Measurements from ENCODE around the gene CCNK. TPM values are rescaled to one million over a fixed set of nuclear protein-coding genes. Genes with fewer than 3 reads are reported as not detected.

Gene CCNK
- total RNA-seq, 2 donors from 2014 or later: 22.6 to 42.2 TPM

DNA sequence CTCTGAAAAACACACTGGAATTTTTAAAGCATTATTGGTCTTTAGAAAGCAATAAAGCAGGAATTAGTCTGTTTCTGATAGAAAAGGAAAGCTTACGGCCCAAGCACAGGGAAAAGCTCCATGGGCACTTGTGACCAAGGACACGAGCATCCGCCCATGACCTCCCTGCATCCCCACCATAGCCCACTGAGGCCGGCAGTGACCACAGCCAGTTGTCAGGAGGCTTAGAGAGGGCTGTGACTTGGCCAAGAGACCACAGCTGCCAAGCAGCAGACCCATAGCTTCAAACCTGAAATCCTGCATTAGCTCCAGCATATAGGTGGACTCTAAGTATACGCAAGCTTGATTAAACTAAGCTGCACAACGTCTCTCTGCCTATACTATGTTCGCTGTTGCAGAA is 9.5 kb upstream of the CCNK start:
- no peak for ATAC-seq (ENCODE audit: insufficient number of reproducible peaks, low FRiP score, low read depth)
- Histone ChIP-seq H3K4me1 (ENCODE audit: control insufficient read depth in 1 of 2, low read depth in 2 of 2) (peaks cover 0 to 7% of the 10 kb centered on the region in 2 donors), H3K4me3 (no peak overlapping the region), H3K36me3 (no peaks in the 10 kb centered on the region), H3K9me3 (no peaks in the 10 kb centered on the region), H3K27me3 (replicated peaks; ENCODE audit: insufficient read depth) (no peaks in the 10 kb centered on the region), H3K27ac (no peak overlapping the region)
- TF ChIP-seq CTCF (IDR thresholded peaks at IDR 0.05): no peak
- no peak for DNase-seq (ENCODE audit: low spot score)

DNA sequence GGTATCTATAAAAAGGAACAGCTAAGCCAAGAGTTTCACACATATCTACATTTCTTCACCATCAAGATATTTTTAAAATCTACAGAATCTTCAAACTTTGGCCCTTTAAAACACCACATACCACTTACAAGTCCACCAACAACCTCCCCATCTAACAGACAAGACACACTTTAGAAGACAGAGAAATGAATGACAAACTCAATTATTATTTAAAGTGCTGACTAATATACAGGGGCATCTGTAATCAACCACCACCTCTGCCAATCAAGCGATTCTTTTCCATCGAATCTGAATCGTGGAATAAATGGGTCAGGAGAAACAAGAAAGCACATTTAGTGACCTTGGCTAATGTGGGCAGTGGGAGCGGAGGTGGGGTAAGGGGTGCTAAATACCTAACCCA is 8.3 kb upstream of the CCNK start:
- DNase-seq (ENCODE audit: low spot score): no peak
- no peak for ATAC-seq (ENCODE audit: insufficient number of reproducible peaks, low FRiP score, low read depth)
- Histone ChIP-seq H3K27ac (no peak overlapping the region), H3K9me3 (no peaks in the 10 kb centered on the region), H3K27me3 (replicated peaks; ENCODE audit: insufficient read depth) (no peaks in the 10 kb centered on the region), H3K4me1 (ENCODE audit: control insufficient read depth in 1 of 2, low read depth in 2 of 2) (no peaks in the 10 kb centered on the region), H3K4me3 (no peak overlapping the region), H3K36me3 (no peaks in the 10 kb centered on the region)
- no peak for TF ChIP-seq CTCF (IDR thresholded peaks at IDR 0.05)

GRCh38 chr14:99473458-99473857 is 7.8 kb upstream of the CCNK start:
- DNase-seq (ENCODE audit: low spot score): no peak
- no peaks in the 10 kb centered on the region for H3K9me3 ChIP-seq
- H3K4me1 ChIP-seq (ENCODE audit: control insufficient read depth in 1 of 2, low read depth in 2 of 2): no peaks in the 10 kb centered on the region
- H3K36me3 ChIP-seq: no peaks in the 10 kb centered on the region
- no peaks in the 10 kb centered on the region for H3K27me3 ChIP-seq (replicated peaks; ENCODE audit: insufficient read depth)
- ATAC-seq (ENCODE audit: insufficient number of reproducible peaks, low FRiP score, low read depth): no peak
- H3K27ac ChIP-seq: no peak overlapping the region
- TF ChIP-seq CTCF (IDR thresholded peaks at IDR 0.05): no peak
- H3K4me3 ChIP-seq: no peak overlapping the region

DNA sequence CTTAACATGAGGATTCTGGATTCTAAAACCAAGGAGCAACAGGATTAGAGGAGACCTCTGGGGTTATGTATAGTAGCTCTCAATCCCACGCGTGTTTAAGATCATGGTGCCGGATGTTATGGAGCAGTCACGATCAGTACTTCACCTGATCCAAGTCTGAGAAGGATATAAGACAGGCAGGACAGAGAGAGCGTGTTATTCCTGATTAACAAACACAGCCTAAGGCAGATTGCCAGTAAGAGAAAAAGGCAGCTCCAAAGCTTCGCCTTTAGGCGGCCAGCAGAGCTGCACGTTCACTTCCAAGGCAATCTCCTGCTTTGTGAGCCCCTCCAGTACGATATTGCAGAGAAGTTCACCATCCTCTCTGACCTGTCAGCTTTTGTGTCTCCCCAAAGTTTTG is 6.0 kb upstream of the CCNK start:
- Histone ChIP-seq H3K4me1 (ENCODE audit: control insufficient read depth in 1 of 2, low read depth in 2 of 2) (peaks cover 7 to 12% of the 10 kb centered on the region in 2 donors), H3K36me3 (no peaks in the 10 kb centered on the region), H3K4me3 (no peak overlapping the region), H3K27me3 (replicated peaks; ENCODE audit: insufficient read depth) (no peaks in the 10 kb centered on the region), H3K27ac (no peak overlapping the region), H3K9me3 (no peaks in the 10 kb centered on the region)
- ATAC-seq (ENCODE audit: insufficient number of reproducible peaks, low FRiP score, low read depth): no peak
- TF ChIP-seq CTCF (IDR thresholded peaks at IDR 0.05): no peak
- no peak for DNase-seq (ENCODE audit: low spot score)

- ATAC-seq (ENCODE audit: insufficient number of reproducible peaks, low FRiP score, low read depth) (no peak), DNase-seq (ENCODE audit: low spot score) (no peak)
- TF ChIP-seq CTCF (IDR thresholded peaks at IDR 0.05): no peak
- no peaks in the 10 kb centered on the region for H3K9me3 ChIP-seq
- peaks cover 7 to 12% of the 10 kb centered on the region in 2 donors for H3K4me1 ChIP-seq (ENCODE audit: control insufficient read depth in 1 of 2, low read depth in 2 of 2)
- no peak overlapping the region for H3K4me3 ChIP-seq
- H3K27me3 ChIP-seq (replicated peaks; ENCODE audit: insufficient read depth): no peaks in the 10 kb centered on the region
- no peaks in the 10 kb centered on the region for H3K36me3 ChIP-seq
- no peak overlapping the region for H3K27ac ChIP-seq
Observed at GRCh38 chr14:99475660-99476059, 5.5 kb upstream of the CCNK start.
